K562 (cell line): ENCODE measurements around the gene IBTK. TPM values are rescaled to one million over a fixed set of nuclear protein-coding genes. Genes with fewer than 3 reads are reported as not detected.

Experiments
- polyA plus RNA-seq, 8 experiments: library from polyadenylated mRNA; depleted of rRNA in 4 of 8; stranded (reverse) in 5 of 8; unstranded in 3 of 8; fragments of >200 nt; fragmentation: Nextera tagmentation in 2 of 8; fragmentation: Illumina TruSeq in 1 of 8; extraction: Ambion mirVana in 2 of 8; extraction: Trizol in 1 of 8; gene quantifications; 2 replicates each; pipeline versions ENCODE4 v1.2.1 to v1.2.3, GENCODE V29; 2011 to 2014; ENCODE audit warnings: inconsistent platforms in 1 of 8, missing spikeins in 1 of 8
- total RNA-seq, 7 experiments: library from RNA; depleted of rRNA in 6 of 7; stranded (reverse); fragments of >200 nt in 6 of 7; fragmentation: Illumina TruSeq in 2 of 7; extraction: Trizol in 2 of 7; gene quantifications; 2 replicates each; pipeline versions ENCODE4 v1.2.1 to v1.2.3, GENCODE V29; 2011 to 2021; ENCODE audit warnings: low replicate concordance in 1 of 7
- TF ChIP-seq, protein P1 (sequence below), 3 experiments: fragments of 200-800 bp in 1 of 3; fragments of 250-450 bp in 1 of 3; fragments of 450-650 bp in 1 of 3; sonication (Bioruptor Pico) in 1 of 3; sonication (Bioruptor generic) in 1 of 3; formaldehyde crosslinking in 1 of 3; IDR thresholded peaks; 2 replicates each; pipeline versions ENCODE4 v1.6.1 to v1.8.0; 2016 to 2022; ENCODE audit warnings: mild to moderate bottlenecking in 2 of 3, missing genetic modification characterization in 2 of 3, missing compliant biosample characterization in 1 of 3, moderate library complexity in 1 of 3
- TF ChIP-seq, protein P2 (sequence below), 2 experiments: fragments of 450-650 bp; conservative IDR thresholded peaks; 2 replicates each; pipeline ENCODE4 v1.6.1; 2017; ENCODE audit warnings: mild to moderate bottlenecking in 2 of 2, moderate library complexity in 2 of 2

Gene IBTK
- total and polyA plus RNA-seq, 9 of the 15 experiments (the other 6 are each of a cell fraction or from before 2014, with no cell fraction given), result 13.2 to 36.4 (median 21.8) TPM

DNA sequence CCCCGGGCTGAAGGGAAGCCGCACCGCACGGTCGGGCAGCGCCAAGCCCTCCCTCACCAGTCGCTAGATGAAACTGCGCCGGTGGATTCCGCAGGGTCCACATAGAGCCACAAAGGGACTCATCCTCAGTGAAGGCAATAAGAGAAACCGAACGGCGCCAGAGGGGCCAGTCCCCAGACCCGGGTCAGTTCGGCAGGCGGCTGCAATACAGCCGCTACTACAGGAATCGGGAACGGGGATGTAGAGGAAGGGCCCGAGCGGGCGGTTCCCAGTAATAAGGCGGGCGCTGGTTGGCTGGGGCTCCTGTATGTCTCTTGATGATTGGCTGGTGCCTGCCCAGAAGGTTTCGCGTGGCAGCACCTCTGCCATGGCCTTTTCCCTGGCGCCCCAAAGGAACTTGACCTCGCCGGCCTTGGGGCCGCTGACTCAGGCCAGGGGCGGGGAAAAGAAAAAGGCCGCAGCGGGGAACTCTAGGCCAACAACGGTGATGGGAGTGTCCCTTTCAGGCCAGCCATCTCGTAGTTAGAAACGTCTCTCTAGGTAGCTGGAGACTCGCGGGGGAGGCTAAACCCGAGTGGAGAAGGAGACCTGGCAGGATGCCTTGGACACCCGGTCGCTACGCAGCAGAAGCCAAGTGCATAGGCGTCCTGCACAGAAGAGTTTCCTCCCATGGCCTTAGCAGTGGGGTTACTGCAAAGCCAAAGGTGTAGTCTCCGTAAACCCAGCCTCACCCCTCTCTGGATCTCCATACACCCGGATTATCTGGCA is at the start of gene IBTK (continued):
- TF ChIP-seq, protein P1, sequence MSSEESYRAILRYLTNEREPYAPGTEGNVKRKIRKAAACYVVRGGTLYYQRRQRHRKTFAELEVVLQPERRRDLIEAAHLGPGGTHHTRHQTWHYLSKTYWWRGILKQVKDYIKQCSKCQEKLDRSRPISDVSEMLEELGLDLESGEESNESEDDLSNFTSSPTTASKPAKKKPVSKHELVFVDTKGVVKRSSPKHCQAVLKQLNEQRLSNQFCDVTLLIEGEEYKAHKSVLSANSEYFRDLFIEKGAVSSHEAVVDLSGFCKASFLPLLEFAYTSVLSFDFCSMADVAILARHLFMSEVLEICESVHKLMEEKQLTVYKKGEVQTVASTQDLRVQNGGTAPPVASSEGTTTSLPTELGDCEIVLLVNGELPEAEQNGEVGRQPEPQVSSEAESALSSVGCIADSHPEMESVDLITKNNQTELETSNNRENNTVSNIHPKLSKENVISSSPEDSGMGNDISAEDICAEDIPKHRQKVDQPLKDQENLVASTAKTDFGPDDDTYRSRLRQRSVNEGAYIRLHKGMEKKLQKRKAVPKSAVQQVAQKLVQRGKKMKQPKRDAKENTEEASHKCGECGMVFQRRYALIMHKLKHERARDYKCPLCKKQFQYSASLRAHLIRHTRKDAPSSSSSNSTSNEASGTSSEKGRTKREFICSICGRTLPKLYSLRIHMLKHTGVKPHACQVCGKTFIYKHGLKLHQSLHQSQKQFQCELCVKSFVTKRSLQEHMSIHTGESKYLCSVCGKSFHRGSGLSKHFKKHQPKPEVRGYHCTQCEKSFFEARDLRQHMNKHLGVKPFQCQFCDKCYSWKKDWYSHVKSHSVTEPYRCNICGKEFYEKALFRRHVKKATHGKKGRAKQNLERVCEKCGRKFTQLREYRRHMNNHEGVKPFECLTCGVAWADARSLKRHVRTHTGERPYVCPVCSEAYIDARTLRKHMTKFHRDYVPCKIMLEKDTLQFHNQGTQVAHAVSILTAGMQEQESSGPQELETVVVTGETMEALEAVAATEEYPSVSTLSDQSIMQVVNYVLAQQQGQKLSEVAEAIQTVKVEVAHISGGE (CRISPR knock-in tag; IDR thresholded peaks at IDR 0.05), result peak in 1 of 3 experiments; percentile 24; a peak in 1 of 6 replicates
- TF ChIP-seq, protein P2, sequence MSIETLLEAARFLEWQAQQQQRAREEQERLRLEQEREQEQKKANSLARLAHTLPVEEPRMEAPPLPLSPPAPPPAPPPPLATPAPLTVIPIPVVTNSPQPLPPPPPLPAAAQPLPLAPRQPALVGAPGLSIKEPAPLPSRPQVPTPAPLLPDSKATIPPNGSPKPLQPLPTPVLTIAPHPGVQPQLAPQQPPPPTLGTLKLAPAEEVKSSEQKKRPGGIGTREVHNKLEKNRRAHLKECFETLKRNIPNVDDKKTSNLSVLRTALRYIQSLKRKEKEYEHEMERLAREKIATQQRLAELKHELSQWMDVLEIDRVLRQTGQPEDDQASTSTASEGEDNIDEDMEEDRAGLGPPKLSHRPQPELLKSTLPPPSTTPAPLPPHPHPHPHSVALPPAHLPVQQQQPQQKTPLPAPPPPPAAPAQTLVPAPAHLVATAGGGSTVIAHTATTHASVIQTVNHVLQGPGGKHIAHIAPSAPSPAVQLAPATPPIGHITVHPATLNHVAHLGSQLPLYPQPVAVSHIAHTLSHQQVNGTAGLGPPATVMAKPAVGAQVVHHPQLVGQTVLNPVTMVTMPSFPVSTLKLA (conservative IDR thresholded peaks at IDR 0.05), result peak in 1 of 2 experiments; percentile 68; a peak in 3 of 4 replicates
- TF ChIP-seq, all 486 proteins: peak for 101
